B cell (primary cell): Measurements from ENCODE around the gene TRPM4.

ENCODE experiments used
- EZH2 ChIP-seq: IDR thresholded peaks from 2 replicates; pipeline ENCODE4 v1.6.1; 2012; ENCODE audit warnings: borderline replicate concordance, low read depth, mild to moderate bottlenecking, moderate library complexity, low read length; ENCODE audit not compliant: insufficient read depth, poor library complexity, severe bottlenecking
- TF ChIP-seq, protein P1 (sequence below): fragments of 200-600 bp; IDR thresholded peaks from one replicate; pipeline ENCODE4 v1.8.0; 2022; ENCODE audit warnings: antibody characterized with exemption, mild to moderate bottlenecking

DNA sequence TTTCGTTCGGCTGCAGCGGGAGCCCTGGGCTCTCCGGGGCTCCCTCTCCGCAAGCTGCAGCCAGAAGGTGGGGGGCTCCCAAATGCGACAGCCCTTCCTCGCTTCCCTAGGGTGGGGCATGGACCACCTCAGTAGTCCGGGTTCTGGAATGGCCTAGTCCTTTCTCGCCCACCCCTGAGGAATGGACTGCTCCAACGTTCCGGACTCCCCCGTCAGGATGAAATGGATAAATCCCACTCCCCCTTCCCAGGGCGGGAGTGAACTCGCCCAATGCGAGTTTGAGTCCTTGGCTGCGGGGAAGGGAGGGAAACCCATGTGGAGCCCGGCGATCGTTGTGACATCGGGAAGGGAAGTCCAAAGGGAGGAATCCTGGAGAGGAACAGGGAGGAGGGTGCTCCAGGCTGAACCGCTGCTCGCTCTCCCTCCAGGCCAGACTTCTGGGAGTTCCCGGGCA, 7.9 kb upstream of the TRPM4 start:
- TF ChIP-seq, protein P1, sequence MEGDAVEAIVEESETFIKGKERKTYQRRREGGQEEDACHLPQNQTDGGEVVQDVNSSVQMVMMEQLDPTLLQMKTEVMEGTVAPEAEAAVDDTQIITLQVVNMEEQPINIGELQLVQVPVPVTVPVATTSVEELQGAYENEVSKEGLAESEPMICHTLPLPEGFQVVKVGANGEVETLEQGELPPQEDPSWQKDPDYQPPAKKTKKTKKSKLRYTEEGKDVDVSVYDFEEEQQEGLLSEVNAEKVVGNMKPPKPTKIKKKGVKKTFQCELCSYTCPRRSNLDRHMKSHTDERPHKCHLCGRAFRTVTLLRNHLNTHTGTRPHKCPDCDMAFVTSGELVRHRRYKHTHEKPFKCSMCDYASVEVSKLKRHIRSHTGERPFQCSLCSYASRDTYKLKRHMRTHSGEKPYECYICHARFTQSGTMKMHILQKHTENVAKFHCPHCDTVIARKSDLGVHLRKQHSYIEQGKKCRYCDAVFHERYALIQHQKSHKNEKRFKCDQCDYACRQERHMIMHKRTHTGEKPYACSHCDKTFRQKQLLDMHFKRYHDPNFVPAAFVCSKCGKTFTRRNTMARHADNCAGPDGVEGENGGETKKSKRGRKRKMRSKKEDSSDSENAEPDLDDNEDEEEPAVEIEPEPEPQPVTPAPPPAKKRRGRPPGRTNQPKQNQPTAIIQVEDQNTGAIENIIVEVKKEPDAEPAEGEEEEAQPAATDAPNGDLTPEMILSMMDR = no peak
- no peak for TF ChIP-seq EZH2
